ENCODE data around the gene SLC22A25.

GRCh38 chr11:63242089-63242781, 1.2 kb downstream of the SLC22A25 start:
- no peak for TF ChIP-seq PAX8 (CRISPR knock-in tag; IDR thresholded peaks at IDR 0.05; ENCODE audit: borderline replicate concordance)
- no peak for TF ChIP-seq SIN3A (IDR thresholded peaks at IDR 0.05; ENCODE audit: borderline replicate concordance, low read depth, low read length)
- no peak for TF ChIP-seq BCL6 (CRISPR knock-in tag; IDR thresholded peaks at IDR 0.05)
- TF ChIP-seq FOXM1 (CRISPR knock-in tag; IDR thresholded peaks at IDR 0.05), result no peak
- no peak for TF ChIP-seq CTCF (CRISPR knock-in tag; IDR thresholded peaks at IDR 0.05)
- TF ChIP-seq CEBPB (IDR thresholded peaks at IDR 0.05; ENCODE audit: borderline replicate concordance, low read depth, low read length), result no peak
- no peak for TF ChIP-seq EZH2 (conservative IDR thresholded peaks at IDR 0.05; ENCODE audit: low read depth, low read length)
- no peak for TF ChIP-seq NFE2 (CRISPR knock-in tag; IDR thresholded peaks at IDR 0.05)
- TF ChIP-seq ZNF18 (CRISPR knock-in tag; IDR thresholded peaks at IDR 0.05; ENCODE audit: insufficient replicate concordance), result no peak
- TF ChIP-seq ZNF205 (CRISPR knock-in tag; IDR thresholded peaks at IDR 0.05), result no peak
- TF ChIP-seq MAX (IDR thresholded peaks at IDR 0.05), result no peak
- TF ChIP-seq ZNF740 (CRISPR knock-in tag; IDR thresholded peaks at IDR 0.05), result no peak
- TF ChIP-seq PHB2 (IDR thresholded peaks at IDR 0.05; ENCODE audit: partially characterized antibody), result no peak
- no peak for TF ChIP-seq REST (IDR thresholded peaks at IDR 0.05; ENCODE audit: borderline replicate concordance in 1 of 2, low read depth in 1 of 2, low read length in 2 of 2)

Data from HepG2 (cell line).